PC-9 (cell line): Measurements from ENCODE around the gene RLN2.

ENCODE experiments used
- CTCF ChIP-seq: fragments of 200-600 bp; sonication (generic); conservative IDR thresholded peaks from 2 replicates; pipeline ENCODE4 v1.6.1; 2017; ENCODE audit warnings: mixed run types, antibody characterized with exemption, mild to moderate bottlenecking, moderate library complexity
- EZH2 ChIP-seq: fragments of 200-600 bp; sonication (generic); IDR thresholded peaks from 2 replicates; pipeline ENCODE4 v1.8.0; 2017; ENCODE audit warnings: antibody characterized with exemption, low read depth

GRCh38 chr9:5265939-5266338 is 38.6 kb downstream of the RLN2 start:
- no peak for TF ChIP-seq CTCF
- no peak for TF ChIP-seq EZH2
